HT1080 (cell line): Measurements from ENCODE around the gene MYH10. TPM values are rescaled to one million over a fixed set of nuclear protein-coding genes. Genes with fewer than 3 reads are reported as not detected.
"Not testable (repeated sequence)": the region's sequence is repeated elsewhere in the genome, so short reads cannot be mapped to it uniquely, and the experiment has no call there.

Source experiments
- DNase-seq: peaks from one replicate; pipeline ENCODE4 v3.0.0-alpha.2; 2015; ENCODE audit warnings: low read depth
- total RNA-seq: library from RNA; depleted of rRNA; stranded (reverse); fragments of >200 nt; shearing (Covaris generic); gene quantifications from 2 replicates; pipeline ENCODE4 v1.2.3, GENCODE V29; 2014

Gene MYH10
- total RNA-seq, 1 experiment from 2014 or later = 35.8 TPM

DNA sequence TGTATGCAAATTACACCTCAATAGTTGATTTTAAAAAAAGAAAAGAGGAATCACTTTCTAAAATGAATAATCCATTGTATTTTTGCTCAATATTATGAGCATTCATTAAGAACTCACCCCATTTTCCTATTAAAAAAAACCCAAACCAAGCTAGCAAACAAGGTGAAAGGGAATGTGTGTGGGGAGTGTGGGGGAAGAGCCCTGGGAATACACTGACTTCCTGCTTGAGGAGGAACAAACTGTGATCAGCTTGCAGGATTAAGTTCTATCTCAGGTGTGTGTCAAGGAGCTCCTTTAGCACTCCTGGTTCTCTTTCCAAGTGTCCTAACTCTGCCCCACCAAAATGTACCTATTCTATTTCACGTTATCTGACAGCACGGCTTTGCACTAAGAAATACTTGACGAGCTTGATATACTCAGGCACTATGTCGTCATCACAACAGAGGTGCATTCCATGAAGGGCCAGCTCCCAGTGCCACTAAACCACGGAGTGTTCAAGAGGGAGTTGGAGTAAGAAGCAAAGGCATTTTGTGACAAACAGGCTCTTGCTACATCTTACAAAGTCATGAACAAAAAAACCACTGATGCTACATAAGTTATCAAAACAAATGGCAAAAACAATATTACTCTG, 73.2 kb downstream of the MYH10 start:
- DNase-seq = no peak

DNA sequence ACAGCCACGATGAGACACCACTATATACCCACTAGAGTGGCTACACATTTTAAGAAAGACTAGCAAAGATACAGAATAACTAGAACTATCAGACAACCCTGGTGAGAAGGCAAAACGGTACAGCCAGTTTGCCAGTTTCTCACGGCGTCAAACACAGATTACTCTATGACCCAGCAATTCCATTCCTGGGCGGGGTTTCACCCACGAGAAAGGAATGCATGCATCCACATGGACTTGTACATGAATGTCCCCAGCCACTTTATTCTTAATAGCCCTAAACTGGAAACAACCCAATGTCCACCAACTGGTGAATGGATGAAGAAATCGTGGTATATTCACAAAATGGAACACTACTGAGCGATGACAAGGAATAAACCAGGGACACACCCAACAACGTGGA, 74.5 kb downstream of the MYH10 start:
- DNase-seq = peak; percentile 8

DNA sequence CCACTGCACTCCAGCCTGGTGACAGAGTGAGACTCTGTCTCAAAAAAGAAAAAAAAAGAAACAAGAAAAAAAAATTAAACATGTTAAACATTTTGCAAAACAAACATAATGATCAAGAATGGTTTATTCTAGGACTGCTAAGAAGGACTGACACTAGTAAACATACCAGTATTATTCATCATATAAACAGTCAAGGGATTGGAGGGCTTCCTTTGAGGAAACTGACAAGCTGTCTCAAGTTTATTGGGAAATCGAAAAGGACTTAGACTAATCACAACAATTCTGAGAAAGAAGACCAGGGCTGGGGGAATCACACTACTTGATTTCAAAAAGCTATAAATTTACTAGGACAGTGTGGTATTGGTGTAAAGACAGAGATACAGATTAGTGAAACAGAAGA, 75.5 kb downstream of the MYH10 start:
- peak; percentile 2 for DNase-seq

DNA sequence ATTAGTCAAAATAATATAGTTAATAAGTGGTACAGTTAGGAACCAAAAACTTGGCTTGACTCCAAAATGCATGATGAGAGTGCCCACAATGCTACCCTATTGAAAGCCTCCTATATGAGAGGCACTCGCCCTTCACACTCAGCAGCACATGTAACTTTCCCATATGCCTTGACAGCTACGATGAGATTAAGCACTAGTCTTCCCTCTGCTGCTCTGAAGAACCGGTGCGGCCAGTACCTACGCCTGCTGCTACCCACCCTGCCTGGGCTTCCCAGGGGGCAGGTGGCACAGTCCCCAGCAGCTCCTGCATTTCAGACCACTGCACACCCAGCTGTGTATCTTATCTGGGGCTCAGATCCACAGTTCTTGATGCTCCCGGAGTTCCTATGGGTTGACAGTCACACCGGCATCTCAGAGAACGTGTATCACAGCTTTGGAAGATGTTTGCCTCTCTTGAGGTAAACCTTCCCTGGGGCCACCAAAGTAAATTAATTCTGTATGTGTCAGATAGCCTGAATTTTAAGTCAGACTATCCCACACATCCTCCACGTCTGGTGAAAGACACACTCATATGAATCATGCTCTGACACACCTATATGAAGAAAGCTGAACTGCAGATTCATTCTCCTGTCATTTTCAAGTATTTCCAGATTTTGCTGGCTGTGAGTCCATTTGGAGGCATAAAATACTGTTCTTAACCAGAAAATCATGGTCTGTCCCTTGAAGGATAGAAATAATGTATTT, 77.8 kb downstream of the MYH10 start:
- peak; percentile 60 for DNase-seq

DNA sequence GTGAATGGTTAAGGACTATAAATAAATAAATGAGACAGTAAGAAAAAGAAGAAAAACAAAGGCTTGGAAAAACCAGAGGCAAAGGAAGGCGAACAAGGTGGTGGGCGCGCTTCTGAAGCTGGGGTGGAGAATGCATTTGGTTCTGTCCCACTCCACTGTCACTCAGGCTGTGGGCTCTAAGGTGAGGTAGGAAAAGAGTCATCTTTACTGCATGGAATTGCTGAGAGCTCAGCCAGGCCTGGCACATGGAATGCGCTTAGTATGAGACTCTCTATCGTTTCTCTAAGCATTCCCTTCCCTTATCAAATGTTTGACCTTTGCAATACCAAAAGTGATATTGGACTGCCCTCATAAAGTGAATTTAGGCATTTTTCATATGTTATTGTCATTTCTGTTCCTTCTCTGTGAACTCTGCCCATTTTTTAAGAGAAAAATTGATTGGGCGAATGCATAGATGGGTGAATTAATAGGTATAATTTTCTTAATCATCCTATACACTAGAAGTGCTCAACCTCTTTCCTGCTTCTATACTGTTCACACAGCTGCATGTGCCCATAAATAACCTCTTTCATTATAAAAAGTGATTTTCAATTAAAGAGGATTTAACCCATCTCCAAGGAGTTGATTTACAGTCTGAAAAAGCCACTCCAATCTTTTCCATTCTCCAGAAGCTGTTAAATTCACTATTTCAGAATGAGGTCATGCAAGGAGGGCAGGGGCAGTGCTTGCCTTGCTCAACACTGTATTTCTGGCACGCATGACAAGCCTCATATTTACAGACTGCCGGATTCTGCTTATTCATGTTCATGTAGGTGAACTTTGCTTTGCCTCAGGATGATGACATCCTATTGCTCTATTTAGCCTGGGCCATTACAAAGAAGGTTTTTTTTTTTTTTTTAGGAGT, 87.7 kb downstream of the MYH10 start:
- no peak for DNase-seq

DNA sequence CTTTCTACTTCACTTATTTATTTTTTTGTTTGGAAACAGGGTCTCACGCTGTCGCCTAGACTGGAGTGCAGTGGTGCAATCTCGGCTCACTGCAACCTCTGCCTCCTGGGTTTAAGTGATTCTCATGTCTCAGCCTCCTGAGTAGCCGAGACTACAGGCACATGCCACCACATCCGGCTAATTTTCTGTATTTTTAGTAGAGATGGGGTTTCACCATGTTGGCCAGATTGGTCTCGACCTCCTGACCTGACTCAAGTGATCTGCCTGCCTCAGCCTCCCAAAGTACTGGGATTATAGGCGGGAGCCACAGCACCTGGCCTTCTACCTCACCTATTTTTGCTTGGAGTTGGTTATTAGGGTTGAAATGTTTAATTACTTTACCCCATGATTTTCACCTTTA, 90.5 kb downstream of the MYH10 start:
- DNase-seq = not testable (repeated sequence)

DNA sequence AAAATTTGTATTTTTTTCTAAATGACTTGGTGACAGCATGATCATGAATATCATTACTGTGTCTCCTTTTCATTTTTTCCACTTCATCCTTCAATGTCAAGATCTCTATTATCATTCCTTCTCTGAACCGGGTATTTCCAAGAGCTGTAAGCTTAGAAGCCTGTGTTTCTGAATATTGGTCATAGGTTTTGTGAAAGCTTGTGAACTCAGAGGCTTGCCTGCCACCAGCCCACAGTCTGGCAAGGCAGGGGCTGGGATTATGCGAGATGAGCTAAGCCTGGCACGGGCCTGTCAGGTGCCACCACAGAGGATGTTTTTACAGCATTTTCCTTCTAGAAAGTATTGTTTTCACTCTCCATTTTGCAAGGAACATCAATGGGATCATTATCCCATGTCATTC, 92.8 kb downstream of the MYH10 start:
- no peak for DNase-seq

DNA sequence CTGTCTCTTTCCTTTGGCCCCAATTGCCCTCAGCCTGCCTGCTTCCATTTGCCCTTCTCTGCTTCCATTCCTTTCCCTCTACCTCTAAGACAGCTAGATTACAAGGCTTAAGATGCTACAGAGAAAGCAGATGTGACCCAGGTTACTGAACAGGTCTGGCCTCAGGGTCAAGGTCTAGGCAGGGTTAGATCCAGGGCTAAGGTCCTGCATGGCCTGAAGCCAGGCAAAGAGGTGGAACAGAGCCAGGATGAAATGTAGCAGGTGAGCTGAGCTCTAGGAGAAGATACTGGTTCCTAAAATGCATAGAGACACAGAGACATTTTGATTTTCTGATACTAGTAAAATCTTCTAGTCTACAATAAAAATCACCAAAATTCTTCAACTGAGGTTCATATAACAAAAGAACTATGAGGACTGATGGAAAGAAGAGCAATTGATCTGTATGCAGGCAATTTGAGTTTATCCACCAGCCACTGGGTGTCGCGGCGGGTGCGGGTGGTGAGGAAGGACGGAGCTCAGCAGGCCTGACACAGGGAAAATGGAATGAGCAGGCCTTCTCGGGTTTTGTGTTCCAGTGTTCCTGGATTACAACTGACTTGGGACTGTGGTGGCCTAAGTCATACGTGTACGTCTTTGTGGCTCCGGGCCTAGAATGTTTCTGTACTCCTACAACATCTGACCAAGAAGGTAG, 95.9 kb downstream of the MYH10 start:
- DNase-seq = no peak

DNA sequence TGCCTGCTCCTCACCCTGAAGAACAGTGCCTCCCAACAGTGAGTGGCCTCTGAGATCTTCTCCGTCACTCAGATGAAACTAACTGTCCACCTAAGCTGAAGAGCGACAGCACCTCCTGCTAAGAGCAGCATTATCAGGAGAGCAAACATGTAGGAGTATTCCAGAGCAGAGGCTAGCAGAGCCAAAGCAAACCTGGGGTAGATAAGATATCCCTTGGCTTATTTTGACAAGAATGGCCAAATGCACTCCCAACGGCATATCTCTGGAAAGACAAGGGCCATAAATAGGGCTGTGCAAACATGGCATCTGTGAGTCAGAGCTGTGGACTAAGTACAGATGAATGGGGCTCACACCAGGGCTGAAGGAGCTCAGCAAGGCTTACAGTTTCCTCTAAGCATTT, 98.5 kb downstream of the MYH10 start:
- no peak for DNase-seq

DNA sequence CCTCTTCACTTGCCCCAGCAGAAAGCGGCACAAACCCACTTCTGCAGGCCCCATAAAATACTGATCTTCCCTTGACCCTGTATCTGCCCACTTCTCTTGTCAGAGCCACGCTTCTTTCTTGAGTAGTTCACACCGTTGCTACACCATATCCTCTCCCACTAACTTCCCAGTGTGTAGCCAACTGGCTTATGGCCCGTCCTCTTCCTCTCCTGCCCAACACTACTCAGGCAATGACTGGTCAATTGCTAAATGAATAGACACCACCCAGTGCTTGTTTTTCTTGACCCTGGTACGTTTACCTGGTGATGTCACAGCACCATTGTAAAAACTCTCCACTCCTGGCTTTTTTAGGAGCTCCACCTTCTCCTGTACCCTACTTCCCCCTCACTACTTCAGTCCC, 107.9 kb downstream of the MYH10 start:
- no peak for DNase-seq

DNA sequence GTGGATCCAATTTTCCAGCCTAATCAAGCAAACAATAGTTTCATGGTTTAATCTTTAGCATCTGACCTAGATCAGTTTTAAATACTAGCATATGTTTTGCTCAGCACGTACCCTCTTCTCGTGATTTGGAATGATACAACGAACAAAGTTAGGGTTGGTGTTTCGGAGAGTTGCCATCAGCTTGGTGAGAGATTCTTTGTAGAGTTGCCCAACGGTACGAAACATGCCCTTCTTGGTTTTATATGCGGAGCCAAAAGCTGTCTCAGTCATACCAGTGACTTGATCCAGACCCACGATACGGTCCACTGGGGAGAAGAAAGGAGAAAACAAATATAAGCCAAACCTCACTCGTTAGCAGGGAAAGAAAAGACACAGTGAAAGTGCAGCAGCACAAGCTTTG, 109.5 kb downstream of the MYH10 start:
- DNase-seq = no peak

DNA sequence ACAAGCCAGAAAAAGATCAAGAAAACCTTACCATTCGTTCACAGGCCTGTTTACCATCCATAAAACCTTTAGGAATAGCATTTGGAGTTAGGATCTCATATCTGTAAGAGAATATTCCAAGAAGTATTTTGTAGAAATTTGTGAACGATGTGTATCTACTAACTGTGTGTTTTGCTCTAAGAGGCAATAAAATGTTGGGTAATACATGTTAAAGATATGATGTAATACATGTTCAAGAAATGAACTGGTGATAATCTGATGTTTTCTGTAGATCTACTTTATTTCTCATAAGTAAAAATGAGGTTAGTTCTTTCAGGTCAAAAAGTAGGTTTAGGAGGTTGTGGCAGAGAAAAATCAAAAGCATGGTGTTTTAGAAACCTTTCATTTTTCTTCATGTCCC, 111.7 kb downstream of the MYH10 start:
- DNase-seq = no peak

DNA sequence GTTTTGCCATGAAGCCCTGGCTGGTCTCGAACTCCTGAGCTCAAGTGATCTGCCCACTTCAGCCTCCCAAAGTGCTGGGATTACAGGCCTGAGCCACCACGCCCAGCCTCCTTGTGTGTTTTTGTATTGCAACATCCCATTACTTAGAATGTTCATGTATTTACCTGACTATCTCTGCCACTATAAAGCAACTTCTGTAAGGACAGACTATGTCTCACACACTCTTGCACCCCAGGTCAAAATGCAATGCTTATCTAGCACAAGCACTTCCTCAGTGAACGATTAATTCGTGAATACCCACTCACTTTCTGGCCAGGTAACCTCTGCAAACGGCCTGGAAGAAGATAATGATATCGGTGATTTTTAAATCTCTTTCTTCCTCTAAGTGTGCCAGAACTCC, 112.2 kb downstream of the MYH10 start:
- no peak for DNase-seq

DNA sequence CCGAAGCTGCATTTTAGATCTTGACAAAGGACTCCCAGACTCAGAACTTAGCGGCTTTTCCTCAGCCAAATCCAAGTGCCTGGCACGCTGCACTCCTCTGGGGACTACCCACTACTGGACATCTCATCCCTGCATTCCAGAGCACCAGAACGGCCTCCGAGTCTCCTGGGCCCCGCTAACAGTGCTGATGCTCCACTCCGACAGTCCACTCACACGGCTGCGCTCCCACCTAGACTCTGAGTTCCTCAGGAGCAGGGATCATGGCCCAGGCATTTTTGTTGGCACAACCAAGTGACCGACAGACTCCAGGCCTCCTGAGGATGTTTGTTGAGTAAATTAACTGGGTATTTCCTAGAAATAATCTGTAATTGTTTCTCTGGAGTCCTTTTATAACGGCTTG, 115.7 kb downstream of the MYH10 start:
- no peak for DNase-seq

DNA sequence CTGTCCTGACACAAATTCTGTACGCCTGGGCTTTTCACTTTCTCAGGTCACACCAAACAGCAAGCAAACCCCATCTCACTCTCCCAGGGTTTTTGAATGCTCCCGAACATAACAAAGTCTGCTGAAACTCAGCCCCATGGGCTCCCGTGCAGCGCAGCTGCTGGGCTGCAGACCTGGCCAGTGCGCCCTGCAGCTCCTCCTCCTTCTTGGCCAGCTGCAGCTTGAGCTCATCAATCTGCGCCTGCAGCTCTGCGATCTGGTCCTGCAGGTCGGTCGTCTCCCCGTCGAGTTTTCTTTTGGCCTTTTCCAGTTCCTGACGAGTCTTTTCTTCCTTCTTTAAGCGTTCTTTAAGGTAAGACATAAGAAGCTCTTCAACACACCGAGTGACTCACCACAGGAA, 124.4 kb downstream of the MYH10 start:
- no peak for DNase-seq

DNA sequence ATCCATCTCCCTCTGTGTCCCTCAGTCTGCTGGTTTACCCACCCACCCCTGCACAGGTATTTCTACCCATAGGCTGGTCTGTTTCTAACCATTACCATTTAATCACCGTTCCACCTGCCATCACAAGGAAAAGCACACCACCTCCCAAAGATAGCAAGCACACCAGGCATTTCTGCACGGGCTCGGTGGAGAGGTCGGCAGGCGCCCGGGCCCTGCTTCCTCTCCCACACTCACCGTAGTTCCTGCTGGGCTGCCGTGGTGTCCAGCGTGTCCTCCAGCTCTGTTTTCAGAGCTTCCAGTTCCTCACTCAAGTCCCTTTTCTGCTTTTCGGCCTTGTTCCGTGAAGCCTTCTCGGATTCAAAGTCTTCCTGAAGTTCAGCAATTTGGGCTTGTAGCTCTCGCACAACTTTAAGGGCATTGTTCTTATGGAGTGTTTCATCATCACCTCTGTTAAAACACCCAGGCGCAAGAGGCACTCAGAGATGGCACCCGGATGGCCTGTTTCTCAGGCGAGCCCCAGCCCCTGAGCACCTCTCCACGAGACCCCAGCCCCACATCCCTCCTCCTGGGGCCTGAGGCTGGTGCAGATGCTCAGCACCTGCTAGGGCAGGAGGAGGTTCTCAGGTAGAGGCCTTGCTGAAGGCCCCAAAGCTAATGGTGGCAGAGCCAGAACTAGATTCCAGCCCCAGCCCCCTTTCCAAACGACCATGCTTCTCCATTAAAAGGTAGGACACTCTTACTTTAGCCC, 125.9 kb downstream of the MYH10 start:
- no peak for DNase-seq

DNA sequence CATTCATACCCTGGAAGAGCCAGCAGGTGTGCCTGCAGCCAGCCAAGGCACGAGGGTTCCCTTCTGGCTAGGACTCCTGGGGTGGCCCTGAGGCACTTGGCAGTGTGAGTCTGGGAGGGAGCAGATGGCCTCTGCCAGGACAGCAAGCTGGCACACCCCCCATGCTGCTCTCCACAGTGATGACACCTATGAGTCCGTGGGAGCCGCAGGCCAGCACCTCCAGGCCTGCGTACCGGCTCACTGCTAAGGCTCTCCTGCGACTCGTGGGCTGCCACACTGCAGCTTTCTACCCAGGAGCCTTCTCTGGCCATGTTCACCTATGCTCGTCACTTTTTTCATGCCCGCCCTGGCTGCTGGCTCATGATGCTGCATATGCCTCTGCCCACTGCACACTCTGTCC, 126.7 kb downstream of the MYH10 start:
- DNase-seq = no peak

DNA sequence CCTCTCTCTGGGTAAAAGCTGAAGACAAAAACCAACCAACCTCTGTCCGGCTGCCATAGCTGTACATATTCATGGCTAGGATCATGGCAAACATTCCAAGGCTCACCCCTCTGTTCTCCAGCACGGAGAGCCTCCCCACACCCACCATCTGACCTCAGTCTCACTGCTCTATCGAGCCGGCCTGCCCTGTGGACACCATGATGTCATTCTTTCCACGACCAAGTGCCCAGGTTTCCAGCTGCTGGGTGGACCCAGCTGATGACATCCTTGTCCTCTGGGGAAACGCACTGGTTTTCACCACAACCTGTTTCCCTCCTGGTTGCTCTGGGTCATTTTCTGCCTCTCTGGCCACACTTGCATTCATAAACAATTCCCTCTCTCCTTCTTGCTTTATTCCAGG, 127.2 kb downstream of the MYH10 start:
- no peak for DNase-seq

DNA sequence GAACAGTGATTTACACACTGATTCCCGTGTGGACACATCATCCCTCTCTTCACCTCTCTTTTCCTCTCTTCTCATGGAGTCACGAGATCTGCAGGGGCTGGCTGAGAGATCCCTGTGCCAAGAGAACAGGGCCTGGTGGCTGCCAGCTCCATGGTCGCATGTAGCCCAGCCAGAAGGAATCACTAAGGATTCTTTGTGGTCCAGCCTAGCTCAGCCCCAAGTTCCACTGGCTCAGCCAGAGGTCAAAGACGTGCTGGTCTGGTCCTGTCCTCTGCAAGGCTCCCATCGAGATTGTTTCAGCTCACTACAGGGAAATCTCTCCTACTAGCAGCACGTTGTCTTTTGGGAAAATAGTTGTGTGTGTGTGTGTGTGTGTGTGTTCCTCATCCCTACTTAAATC, 128.4 kb downstream of the MYH10 start:
- DNase-seq = no peak

DNA sequence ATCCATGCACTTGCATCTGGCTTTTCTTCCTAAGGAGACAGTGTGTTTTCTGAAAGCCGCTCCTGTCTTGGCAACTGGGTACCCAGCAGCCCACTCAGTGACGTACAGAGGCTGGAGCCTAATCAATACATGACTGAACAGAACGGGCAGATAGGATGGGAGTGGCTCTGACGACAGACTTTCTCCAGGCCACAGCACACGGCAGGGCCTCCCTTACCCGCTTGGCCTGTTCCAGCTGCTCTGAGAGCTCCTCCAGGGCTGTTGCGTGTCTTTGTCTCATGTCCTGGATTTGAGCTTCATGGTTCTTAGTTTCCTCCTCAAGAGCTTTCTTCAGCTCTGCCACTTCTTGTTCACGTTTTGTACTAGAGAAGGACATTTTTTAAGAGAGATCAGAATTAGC, 129.9 kb downstream of the MYH10 start:
- no peak for DNase-seq

DNA sequence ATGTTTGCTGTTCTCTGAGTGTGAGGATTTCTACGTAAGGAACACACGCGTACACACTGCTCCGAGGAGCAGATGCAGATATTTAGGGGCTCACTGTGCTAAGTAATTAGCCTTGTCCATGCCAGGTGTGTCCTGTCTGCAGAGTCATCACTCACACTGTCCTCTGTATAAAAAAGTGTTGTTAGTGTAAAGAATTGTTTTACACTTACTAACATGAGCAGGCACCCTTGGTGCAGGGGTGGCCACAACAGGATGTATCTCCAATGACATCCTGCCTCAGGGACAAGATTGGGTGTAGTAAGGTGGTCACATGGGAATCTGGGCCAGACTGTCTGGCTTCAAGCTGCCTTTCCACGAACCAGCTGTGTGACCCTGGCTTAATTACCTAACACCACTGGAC, 130.9 kb downstream of the MYH10 start:
- no peak for DNase-seq
